Measurements from ENCODE around the gene TTC32. TPM values are rescaled to one million over a fixed set of nuclear protein-coding genes. Genes with fewer than 3 reads are reported as not detected.

Gene TTC32
- total RNA-seq, 1 experiment from 2014 or later, result 9.9 TPM

GRCh38 chr2:19942199-19942598 lies 40.4 kb upstream of the TTC32 start:
- Mint-ChIP-seq H3K4me1 (peaks cover 35% of the 10 kb centered on the region), H3K4me3 (no peak overlapping the region), H3K27ac (no peak overlapping the region), H3K36me3 (peaks cover 9% of the 10 kb centered on the region), H3K9me3 (no peaks in the 10 kb centered on the region), H3K27me3 (ENCODE audit: low read depth) (no peaks in the 10 kb centered on the region)
- CTCF ChIA-PET, result interaction anchor here (1.5 to 2.9 kb wide), 2 partner anchors 14 to 300 kb away, joined by 3 to 17 read pairs; no protein-coding TSS in a partner anchor
- TF ChIP-seq ESRRA (CRISPR knock-in tag; IDR thresholded peaks at IDR 0.05; ENCODE audit: borderline replicate concordance) (no peak), FOXK1 (CRISPR knock-in tag; IDR thresholded peaks at IDR 0.05) (no peak), ZNF121 (CRISPR knock-in tag; IDR thresholded peaks at IDR 0.05) (no peak), STAT6 (CRISPR knock-in tag; conservative IDR thresholded peaks at IDR 0.05; ENCODE audit: low read depth) (no peak), GTF2I (CRISPR knock-in tag; conservative IDR thresholded peaks at IDR 0.05) (no peak), NFATC4 (CRISPR knock-in tag; IDR thresholded peaks at IDR 0.05) (no peak)
- TF ChIP-seq, protein P1, sequence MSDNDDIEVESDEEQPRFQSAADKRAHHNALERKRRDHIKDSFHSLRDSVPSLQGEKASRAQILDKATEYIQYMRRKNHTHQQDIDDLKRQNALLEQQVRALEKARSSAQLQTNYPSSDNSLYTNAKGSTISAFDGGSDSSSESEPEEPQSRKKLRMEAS (CRISPR knock-in tag; IDR thresholded peaks at IDR 0.05), result no peak
- no peak for DNase-seq (ENCODE audit: low spot score)
- POLR2A ChIA-PET, result no interaction called here
- ATAC-seq, result no peak

DNA sequence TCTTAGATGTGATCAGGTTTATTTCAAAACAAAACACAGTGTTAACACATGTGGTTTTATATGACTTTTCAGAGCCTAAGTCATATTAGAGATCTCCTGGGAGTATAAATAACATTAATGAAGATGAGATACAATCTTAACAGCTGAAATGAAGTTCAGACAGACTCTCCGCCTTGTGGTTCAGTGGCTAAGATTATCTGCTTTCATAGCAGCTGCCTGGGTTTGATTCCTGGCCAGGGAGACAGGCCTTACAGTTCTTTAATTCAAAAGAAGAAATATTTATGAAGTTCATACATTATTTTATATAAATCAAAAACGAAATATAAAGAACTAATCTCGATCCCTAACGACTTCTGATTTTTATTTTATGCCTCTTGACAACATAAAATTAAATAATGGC lies 35.2 kb upstream of the TTC32 start:
- H3K27ac Mint-ChIP-seq, result no peak overlapping the region
- no peak for ATAC-seq
- no peaks in the 10 kb centered on the region for H3K9me3 Mint-ChIP-seq
- peaks cover 20% of the 10 kb centered on the region for H3K36me3 Mint-ChIP-seq
- POLR2A ChIA-PET, result no interaction called here
- DNase-seq (ENCODE audit: low spot score), result no peak
- H3K4me3 Mint-ChIP-seq, result no peak overlapping the region
- no peaks in the 10 kb centered on the region for H3K27me3 Mint-ChIP-seq (ENCODE audit: low read depth)
- TF ChIP-seq ZMAT4 (CRISPR knock-in tag; IDR thresholded peaks at IDR 0.05) (no peak), RORB (CRISPR knock-in tag; IDR thresholded peaks at IDR 0.05) (no peak), JAZF1 (CRISPR knock-in tag; IDR thresholded peaks at IDR 0.05) (no peak), ERG (CRISPR knock-in tag; IDR thresholded peaks at IDR 0.05) (no peak), TEAD1 (CRISPR knock-in tag; IDR thresholded peaks at IDR 0.05) (no peak), ZNF317 (CRISPR knock-in tag; IDR thresholded peaks at IDR 0.05; ENCODE audit: borderline replicate concordance, low read depth) (no peak), ZNF396 (CRISPR knock-in tag; IDR thresholded peaks at IDR 0.05; ENCODE audit: borderline replicate concordance) (no peak), JUN (CRISPR knock-in tag; IDR thresholded peaks at IDR 0.05) (no peak), ZNF232 (CRISPR knock-in tag; IDR thresholded peaks at IDR 0.05) (no peak), NR3C1 (CRISPR knock-in tag; conservative IDR thresholded peaks at IDR 0.05; ENCODE audit: low read depth) (no peak), OVOL2 (CRISPR knock-in tag; IDR thresholded peaks at IDR 0.05; ENCODE audit: borderline replicate concordance) (no peak), SMAD3 (CRISPR knock-in tag; IDR thresholded peaks at IDR 0.05; ENCODE audit: borderline replicate concordance) (no peak), CREM (CRISPR knock-in tag; IDR thresholded peaks at IDR 0.05) (no peak)
- TF ChIP-seq, protein P2, sequence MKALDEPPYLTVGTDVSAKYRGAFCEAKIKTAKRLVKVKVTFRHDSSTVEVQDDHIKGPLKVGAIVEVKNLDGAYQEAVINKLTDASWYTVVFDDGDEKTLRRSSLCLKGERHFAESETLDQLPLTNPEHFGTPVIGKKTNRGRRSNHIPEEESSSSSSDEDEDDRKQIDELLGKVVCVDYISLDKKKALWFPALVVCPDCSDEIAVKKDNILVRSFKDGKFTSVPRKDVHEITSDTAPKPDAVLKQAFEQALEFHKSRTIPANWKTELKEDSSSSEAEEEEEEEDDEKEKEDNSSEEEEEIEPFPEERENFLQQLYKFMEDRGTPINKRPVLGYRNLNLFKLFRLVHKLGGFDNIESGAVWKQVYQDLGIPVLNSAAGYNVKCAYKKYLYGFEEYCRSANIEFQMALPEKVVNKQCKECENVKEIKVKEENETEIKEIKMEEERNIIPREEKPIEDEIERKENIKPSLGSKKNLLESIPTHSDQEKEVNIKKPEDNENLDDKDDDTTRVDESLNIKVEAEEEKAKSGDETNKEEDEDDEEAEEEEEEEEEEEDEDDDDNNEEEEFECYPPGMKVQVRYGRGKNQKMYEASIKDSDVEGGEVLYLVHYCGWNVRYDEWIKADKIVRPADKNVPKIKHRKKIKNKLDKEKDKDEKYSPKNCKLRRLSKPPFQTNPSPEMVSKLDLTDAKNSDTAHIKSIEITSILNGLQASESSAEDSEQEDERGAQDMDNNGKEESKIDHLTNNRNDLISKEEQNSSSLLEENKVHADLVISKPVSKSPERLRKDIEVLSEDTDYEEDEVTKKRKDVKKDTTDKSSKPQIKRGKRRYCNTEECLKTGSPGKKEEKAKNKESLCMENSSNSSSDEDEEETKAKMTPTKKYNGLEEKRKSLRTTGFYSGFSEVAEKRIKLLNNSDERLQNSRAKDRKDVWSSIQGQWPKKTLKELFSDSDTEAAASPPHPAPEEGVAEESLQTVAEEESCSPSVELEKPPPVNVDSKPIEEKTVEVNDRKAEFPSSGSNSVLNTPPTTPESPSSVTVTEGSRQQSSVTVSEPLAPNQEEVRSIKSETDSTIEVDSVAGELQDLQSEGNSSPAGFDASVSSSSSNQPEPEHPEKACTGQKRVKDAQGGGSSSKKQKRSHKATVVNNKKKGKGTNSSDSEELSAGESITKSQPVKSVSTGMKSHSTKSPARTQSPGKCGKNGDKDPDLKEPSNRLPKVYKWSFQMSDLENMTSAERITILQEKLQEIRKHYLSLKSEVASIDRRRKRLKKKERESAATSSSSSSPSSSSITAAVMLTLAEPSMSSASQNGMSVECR (CRISPR knock-in tag; IDR thresholded peaks at IDR 0.05; ENCODE audit: borderline replicate concordance), result no peak
- TF ChIP-seq, protein P3, sequence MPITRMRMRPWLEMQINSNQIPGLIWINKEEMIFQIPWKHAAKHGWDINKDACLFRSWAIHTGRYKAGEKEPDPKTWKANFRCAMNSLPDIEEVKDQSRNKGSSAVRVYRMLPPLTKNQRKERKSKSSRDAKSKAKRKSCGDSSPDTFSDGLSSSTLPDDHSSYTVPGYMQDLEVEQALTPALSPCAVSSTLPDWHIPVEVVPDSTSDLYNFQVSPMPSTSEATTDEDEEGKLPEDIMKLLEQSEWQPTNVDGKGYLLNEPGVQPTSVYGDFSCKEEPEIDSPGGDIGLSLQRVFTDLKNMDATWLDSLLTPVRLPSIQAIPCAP (CRISPR knock-in tag; IDR thresholded peaks at IDR 0.05), result no peak
- TF ChIP-seq, protein P4, sequence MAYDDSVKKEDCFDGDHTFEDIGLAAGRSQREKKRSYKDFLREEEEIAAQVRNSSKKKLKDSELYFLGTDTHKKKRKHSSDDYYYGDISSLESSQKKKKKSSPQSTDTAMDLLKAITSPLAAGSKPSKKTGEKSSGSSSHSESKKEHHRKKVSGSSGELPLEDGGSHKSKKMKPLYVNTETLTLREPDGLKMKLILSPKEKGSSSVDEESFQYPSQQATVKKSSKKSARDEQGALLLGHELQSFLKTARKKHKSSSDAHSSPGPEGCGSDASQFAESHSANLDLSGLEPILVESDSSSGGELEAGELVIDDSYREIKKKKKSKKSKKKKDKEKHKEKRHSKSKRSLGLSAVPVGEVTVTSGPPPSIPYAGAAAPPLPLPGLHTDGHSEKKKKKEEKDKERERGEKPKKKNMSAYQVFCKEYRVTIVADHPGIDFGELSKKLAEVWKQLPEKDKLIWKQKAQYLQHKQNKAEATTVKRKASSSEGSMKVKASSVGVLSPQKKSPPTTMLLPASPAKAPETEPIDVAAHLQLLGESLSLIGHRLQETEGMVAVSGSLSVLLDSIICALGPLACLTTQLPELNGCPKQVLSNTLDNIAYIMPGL (CRISPR knock-in tag; IDR thresholded peaks at IDR 0.05), result no peak
- no peaks in the 10 kb centered on the region for H3K4me1 Mint-ChIP-seq
- CTCF ChIA-PET, result no interaction called here
